OCI-LY7 (cell line): ENCODE data around the gene GRID1.

Source experiments
- EZH2phosphoT487 ChIP-seq: fragments of 200-600 bp; sonication (generic); IDR thresholded peaks from 2 replicates; pipeline ENCODE4 v1.6.1; 2018; ENCODE audit warnings: low read depth, borderline replicate concordance, mild to moderate bottlenecking, mixed run types, antibody characterized with exemption, low read length, moderate library complexity, mixed read lengths
- TF ChIP-seq, protein P1 (sequence below): fragments of 200-600 bp; sonication (generic); conservative IDR thresholded peaks from 2 replicates; pipeline ENCODE4 v1.5.1; 2014; ENCODE audit warnings: mild to moderate bottlenecking, antibody characterized with exemption, low read length, moderate library complexity, mixed read lengths

- no peak for TF ChIP-seq EZH2phosphoT487
- TF ChIP-seq, protein P1, sequence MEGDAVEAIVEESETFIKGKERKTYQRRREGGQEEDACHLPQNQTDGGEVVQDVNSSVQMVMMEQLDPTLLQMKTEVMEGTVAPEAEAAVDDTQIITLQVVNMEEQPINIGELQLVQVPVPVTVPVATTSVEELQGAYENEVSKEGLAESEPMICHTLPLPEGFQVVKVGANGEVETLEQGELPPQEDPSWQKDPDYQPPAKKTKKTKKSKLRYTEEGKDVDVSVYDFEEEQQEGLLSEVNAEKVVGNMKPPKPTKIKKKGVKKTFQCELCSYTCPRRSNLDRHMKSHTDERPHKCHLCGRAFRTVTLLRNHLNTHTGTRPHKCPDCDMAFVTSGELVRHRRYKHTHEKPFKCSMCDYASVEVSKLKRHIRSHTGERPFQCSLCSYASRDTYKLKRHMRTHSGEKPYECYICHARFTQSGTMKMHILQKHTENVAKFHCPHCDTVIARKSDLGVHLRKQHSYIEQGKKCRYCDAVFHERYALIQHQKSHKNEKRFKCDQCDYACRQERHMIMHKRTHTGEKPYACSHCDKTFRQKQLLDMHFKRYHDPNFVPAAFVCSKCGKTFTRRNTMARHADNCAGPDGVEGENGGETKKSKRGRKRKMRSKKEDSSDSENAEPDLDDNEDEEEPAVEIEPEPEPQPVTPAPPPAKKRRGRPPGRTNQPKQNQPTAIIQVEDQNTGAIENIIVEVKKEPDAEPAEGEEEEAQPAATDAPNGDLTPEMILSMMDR, result no peak
These were observed 451.9 kb downstream of the GRID1 start for GRCh38 chr10:85914720-85915119.
